Activated CD8-positive, alpha-beta memory T cell treated with anti-CD3 and anti-CD28 coated beads, Interleukin-2, amount 50 U/mL, for 1 hour (primary cell): ENCODE measurements around the gene SMLR1.
"Not testable (repeated sequence)": the region's sequence is repeated elsewhere in the genome, so short reads cannot be mapped to it uniquely, and the experiment has no call there.

Experiments used
- DNase-seq: peaks from one replicate; pipeline ENCODE4 v3.0.0-alpha.2; 2020; ENCODE audit errors: extremely low read depth

The SMLR1 gene

GRCh38 chr6:130827247-130828149 lies at the start of gene SMLR1:
SMLR1 (plus strand) TSS chr6:130827406; CDS start chr6:130827414, 8 bp downstream.
- no peak for DNase-seq

GRCh38 chr6:130778946-130779657 lies 48.1 kb upstream of the SMLR1 start:
- no peak for DNase-seq

- no peak for DNase-seq
Observed at GRCh38 chr6:130779658-130780033, 47.6 kb upstream of the SMLR1 start.

GRCh38 chr6:130780122-130780521 lies 47.1 kb upstream of the SMLR1 start:
- DNase-seq, result no peak

GRCh38 chr6:130781557-130781956 lies 45.6 kb upstream of the SMLR1 start:
- no peak for DNase-seq

- no peak for DNase-seq
Observed at GRCh38 chr6:130783416-130784107, 43.6 kb upstream of the SMLR1 start.

GRCh38 chr6:130787726-130788500 lies 39.3 kb upstream of the SMLR1 start:
- no peak for DNase-seq

GRCh38 chr6:130788954-130789353 lies 38.3 kb upstream of the SMLR1 start:
- DNase-seq, result no peak

GRCh38 chr6:130794010-130794697 lies 33.1 kb upstream of the SMLR1 start:
- no peak for DNase-seq

GRCh38 chr6:130794738-130795137 lies 32.5 kb upstream of the SMLR1 start:
- no peak for DNase-seq

GRCh38 chr6:130796313-130796905 lies 30.8 kb upstream of the SMLR1 start:
- DNase-seq, result no peak

- DNase-seq, result no peak
Observed at GRCh38 chr6:130797061-130797460, 30.1 kb upstream of the SMLR1 start.

GRCh38 chr6:130801368-130801767 lies 25.8 kb upstream of the SMLR1 start:
- not testable (repeated sequence) for DNase-seq

- no peak for DNase-seq
Observed at GRCh38 chr6:130810307-130811030, 16.7 kb upstream of the SMLR1 start.

GRCh38 chr6:130811932-130812331 lies 15.3 kb upstream of the SMLR1 start:
- no peak for DNase-seq

GRCh38 chr6:130814506-130814905 lies 12.7 kb upstream of the SMLR1 start:
- no peak for DNase-seq

- no peak for DNase-seq
Observed at GRCh38 chr6:130815200-130816071, 11.8 kb upstream of the SMLR1 start.

- DNase-seq, result no peak
Observed at GRCh38 chr6:130822736-130823135, 4.5 kb upstream of the SMLR1 start.
